WTC11 (cell line): Measurements from ENCODE around the gene PRRX1. TPM values are rescaled to one million over a fixed set of nuclear protein-coding genes. Genes with fewer than 3 reads are reported as not detected.

ENCODE experiments used
- ATAC-seq: fragments of 200-7000 bp; cut with Tn5 transposase; 2 replicates; pipeline ENCODE4 v1.10.0; 2021; ENCODE audit warnings: mild to moderate bottlenecking, moderate library complexity
- CTCF ChIA-PET: fragments of 300-600 bp; sonication (Branson Sonifier 250); formaldehyde crosslinking; loops from one replicate; lab custom pipeline; 2021; ENCODE audit warnings: antibody characterized with exemption; lab: Charles Lee
- POLR2A ChIA-PET: fragments of 350-600 bp; sonication (Branson Sonifier 250); formaldehyde crosslinking; loops from one replicate; lab custom pipeline; 2021; ENCODE audit warnings: antibody characterized with exemption; lab: Charles Lee
- DNase-seq: peaks from one replicate; pipeline ENCODE4 v3.0.0; 2021; ENCODE audit warnings: low spot score
- H3K27ac Mint-ChIP-seq: 2 replicates; pipeline ENCODE4 v1.8.0; 2021; ENCODE audit warnings: mixed read lengths
- H3K27me3 Mint-ChIP-seq: 2 replicates; pipeline ENCODE4 v1.8.0; 2021; ENCODE audit warnings: low read depth, mild to moderate bottlenecking, moderate library complexity, mixed read lengths
- H3K36me3 Mint-ChIP-seq: 2 replicates; pipeline ENCODE4 v1.8.0; 2021; ENCODE audit warnings: mixed read lengths
- H3K4me1 Mint-ChIP-seq: 2 replicates; pipeline ENCODE4 v1.8.0; 2022; ENCODE audit warnings: mixed read lengths
- H3K4me3 Mint-ChIP-seq: 2 replicates; pipeline ENCODE4 v1.8.0; 2021; ENCODE audit warnings: mild to moderate bottlenecking, moderate library complexity, mixed read lengths
- H3K9me3 Mint-ChIP-seq: 2 replicates; pipeline ENCODE4 v1.8.0; 2021; ENCODE audit warnings: mixed read lengths
- AR ChIP-seq: fragments of 250-450 bp; sonication (Bioruptor Pico); IDR thresholded peaks from 2 replicates; pipeline ENCODE4 v1.9.0; 2021; ENCODE audit warnings: mild to moderate bottlenecking
- CREM ChIP-seq: sonication (generic); formaldehyde crosslinking; IDR thresholded peaks from 2 replicates; pipeline ENCODE4 v1.8.1; 2022; ENCODE audit warnings: mild to moderate bottlenecking, missing genetic modification reagents, moderate library complexity
- E2F1 ChIP-seq: sonication (generic); formaldehyde crosslinking; IDR thresholded peaks from 2 replicates; pipeline ENCODE4 v1.8.0; 2022; ENCODE audit warnings: mild to moderate bottlenecking, missing genetic modification reagents
- ESRRA ChIP-seq: sonication (generic); formaldehyde crosslinking; IDR thresholded peaks from 2 replicates; pipeline ENCODE4 v1.8.1; 2022; ENCODE audit warnings: mild to moderate bottlenecking, missing genetic modification reagents, borderline replicate concordance
- GABPB1 ChIP-seq: sonication (generic); formaldehyde crosslinking; IDR thresholded peaks from 2 replicates; pipeline ENCODE4 v1.8.1; 2023; ENCODE audit warnings: mild to moderate bottlenecking, missing genetic modification reagents
- MAX ChIP-seq: sonication (generic); formaldehyde crosslinking; IDR thresholded peaks from 2 replicates; pipeline ENCODE4 v1.8.0; 2022; ENCODE audit warnings: mild to moderate bottlenecking, missing genetic modification reagents
- MLX ChIP-seq: sonication (generic); formaldehyde crosslinking; IDR thresholded peaks from 2 replicates; pipeline ENCODE4 v1.8.1; 2023; ENCODE audit warnings: mild to moderate bottlenecking, missing genetic modification reagents, moderate library complexity
- MXD4 ChIP-seq: fragments of 250-450 bp; sonication (Bioruptor Pico); IDR thresholded peaks from 2 replicates; pipeline ENCODE4 v1.8.0; 2021; ENCODE audit warnings: mild to moderate bottlenecking, moderate library complexity, borderline replicate concordance
- NFE2L1 ChIP-seq: sonication (generic); formaldehyde crosslinking; IDR thresholded peaks from 2 replicates; pipeline ENCODE4 v1.8.1; 2023; ENCODE audit warnings: missing genetic modification reagents
- NFYB ChIP-seq: sonication (generic); formaldehyde crosslinking; conservative IDR thresholded peaks from 2 replicates; pipeline ENCODE4 v1.8.0; 2022; ENCODE audit warnings: low read depth, missing genetic modification reagents
- RORB ChIP-seq: fragments of 250-450 bp; sonication (Bioruptor Pico); IDR thresholded peaks from 2 replicates; pipeline ENCODE4 v1.9.0; 2021; ENCODE audit warnings: mild to moderate bottlenecking
- SOX15 ChIP-seq: fragments of 250-450 bp; sonication (Bioruptor Pico); IDR thresholded peaks from 2 replicates; pipeline ENCODE4 v1.9.0; 2021; ENCODE audit warnings: mild to moderate bottlenecking
- TEAD1 ChIP-seq: sonication (generic); formaldehyde crosslinking; IDR thresholded peaks from 2 replicates; pipeline ENCODE4 v1.8.0; 2022; ENCODE audit warnings: mild to moderate bottlenecking, missing genetic modification reagents
- TP53 ChIP-seq: sonication (generic); formaldehyde crosslinking; IDR thresholded peaks from 2 replicates; pipeline ENCODE4 v1.8.1; 2023; ENCODE audit warnings: mild to moderate bottlenecking, missing genetic modification reagents
- ZNF219 ChIP-seq: sonication (generic); formaldehyde crosslinking; IDR thresholded peaks from 2 replicates; pipeline ENCODE4 v1.8.0; 2023; ENCODE audit warnings: missing genetic modification reagents, mild to moderate bottlenecking, borderline replicate concordance
- ZNF416 ChIP-seq: fragments of 250-450 bp; sonication (Bioruptor Pico); IDR thresholded peaks from 2 replicates; pipeline ENCODE4 v1.9.0; 2021; ENCODE audit warnings: mild to moderate bottlenecking, inconsistent platforms
- ZNF423 ChIP-seq: fragments of 250-450 bp; sonication (Bioruptor Pico); IDR thresholded peaks from 2 replicates; pipeline ENCODE4 v2.1.2; 2022; ENCODE audit warnings: mild to moderate bottlenecking, moderate library complexity
- total RNA-seq: library from RNA; stranded (reverse); gene quantifications from 3 replicates; pipeline ENCODE4 v1.2.3, GENCODE V29; 2021
- TF ChIP-seq, protein P1 (sequence below): sonication (generic); formaldehyde crosslinking; IDR thresholded peaks from 2 replicates; pipeline ENCODE4 v1.8.1; 2023; ENCODE audit warnings: mild to moderate bottlenecking, missing genetic modification reagents, moderate library complexity
- TF ChIP-seq, protein P2 (sequence below): fragments of 250-450 bp; sonication (Bioruptor Pico); conservative IDR thresholded peaks from 2 replicates; pipeline ENCODE4 v1.9.0; 2021; ENCODE audit warnings: mild to moderate bottlenecking
- TF ChIP-seq, protein P3 (sequence below): fragments of 250-450 bp; sonication (Bioruptor Pico); IDR thresholded peaks from 2 replicates; pipeline ENCODE4 v1.8.0; 2021; ENCODE audit warnings: mild to moderate bottlenecking

PRRX1 gene
- total RNA-seq, 1 experiment from 2014 or later = 0.31 TPM

GRCh38 chr1:170731566-170732251 lies 67.8 kb downstream of the PRRX1 start (continued):
- TF ChIP-seq, protein P1, sequence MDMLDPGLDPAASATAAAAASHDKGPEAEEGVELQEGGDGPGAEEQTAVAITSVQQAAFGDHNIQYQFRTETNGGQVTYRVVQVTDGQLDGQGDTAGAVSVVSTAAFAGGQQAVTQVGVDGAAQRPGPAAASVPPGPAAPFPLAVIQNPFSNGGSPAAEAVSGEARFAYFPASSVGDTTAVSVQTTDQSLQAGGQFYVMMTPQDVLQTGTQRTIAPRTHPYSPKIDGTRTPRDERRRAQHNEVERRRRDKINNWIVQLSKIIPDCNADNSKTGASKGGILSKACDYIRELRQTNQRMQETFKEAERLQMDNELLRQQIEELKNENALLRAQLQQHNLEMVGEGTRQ = no peak
- TF ChIP-seq ZNF416 (CRISPR knock-in tag) (no peak), NFYB (CRISPR knock-in tag) (no peak), MLX (CRISPR knock-in tag) (no peak), CREM (no peak), ZNF219 (CRISPR knock-in tag) (no peak)
- TF ChIP-seq, all 79 proteins: peak for 0

DNA sequence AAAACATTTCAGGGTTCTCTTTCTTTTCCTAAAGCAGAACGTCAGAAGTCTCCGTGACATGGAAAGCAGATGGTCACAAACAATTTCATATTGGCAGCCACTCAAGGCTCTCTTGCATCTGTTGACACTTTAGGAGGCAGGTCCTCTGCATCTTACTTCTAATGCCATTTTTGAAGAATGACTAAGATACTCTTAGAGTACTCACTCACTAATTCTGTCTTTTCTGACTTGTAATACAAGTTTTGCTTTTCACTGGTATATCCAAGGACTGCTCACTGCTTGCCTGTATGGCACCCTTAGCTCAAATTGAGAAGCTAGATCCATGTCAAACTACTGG lies 68.3 kb downstream of the PRRX1 start:
- H3K9me3 Mint-ChIP-seq = no peaks in the 10 kb centered on the region
- no peak overlapping the region for H3K27ac Mint-ChIP-seq
- no peaks in the 10 kb centered on the region for H3K27me3 Mint-ChIP-seq
- ChIA-PET CTCF (no interaction called here), POLR2A (no interaction called here)
- TF ChIP-seq ZNF219 (CRISPR knock-in tag) (no peak), TEAD1 (CRISPR knock-in tag) (no peak)
- TF ChIP-seq, all 79 proteins: peak for 0
- no peaks in the 10 kb centered on the region for H3K4me1 Mint-ChIP-seq
- H3K4me3 Mint-ChIP-seq = no peak overlapping the region
- ATAC-seq (no peak), DNase-seq (no peak)
- no peaks in the 10 kb centered on the region for H3K36me3 Mint-ChIP-seq

- DNase-seq (no peak), ATAC-seq (no peak)
- ChIA-PET CTCF (no interaction called here), POLR2A (no interaction called here)
- Mint-ChIP-seq H3K4me1 (no peaks in the 10 kb centered on the region), H3K27me3 (no peaks in the 10 kb centered on the region), H3K4me3 (no peak overlapping the region), H3K27ac (no peak overlapping the region), H3K36me3 (no peaks in the 10 kb centered on the region), H3K9me3 (peaks cover 3% of the 10 kb centered on the region; the same call in 1 of the 2 replicates)
- TF ChIP-seq SOX15 (no peak), E2F1 (CRISPR knock-in tag) (no peak), NFE2L1 (CRISPR knock-in tag) (no peak), GABPB1 (CRISPR knock-in tag) (no peak), MAX (CRISPR knock-in tag) (no peak), AR (CRISPR knock-in tag) (no peak), TP53 (CRISPR knock-in tag) (no peak), ZNF416 (CRISPR knock-in tag) (no peak), ZNF423 (no peak), MXD4 (no peak), RORB (CRISPR knock-in tag) (no peak), ESRRA (CRISPR knock-in tag) (no peak)
- TF ChIP-seq, protein P2, sequence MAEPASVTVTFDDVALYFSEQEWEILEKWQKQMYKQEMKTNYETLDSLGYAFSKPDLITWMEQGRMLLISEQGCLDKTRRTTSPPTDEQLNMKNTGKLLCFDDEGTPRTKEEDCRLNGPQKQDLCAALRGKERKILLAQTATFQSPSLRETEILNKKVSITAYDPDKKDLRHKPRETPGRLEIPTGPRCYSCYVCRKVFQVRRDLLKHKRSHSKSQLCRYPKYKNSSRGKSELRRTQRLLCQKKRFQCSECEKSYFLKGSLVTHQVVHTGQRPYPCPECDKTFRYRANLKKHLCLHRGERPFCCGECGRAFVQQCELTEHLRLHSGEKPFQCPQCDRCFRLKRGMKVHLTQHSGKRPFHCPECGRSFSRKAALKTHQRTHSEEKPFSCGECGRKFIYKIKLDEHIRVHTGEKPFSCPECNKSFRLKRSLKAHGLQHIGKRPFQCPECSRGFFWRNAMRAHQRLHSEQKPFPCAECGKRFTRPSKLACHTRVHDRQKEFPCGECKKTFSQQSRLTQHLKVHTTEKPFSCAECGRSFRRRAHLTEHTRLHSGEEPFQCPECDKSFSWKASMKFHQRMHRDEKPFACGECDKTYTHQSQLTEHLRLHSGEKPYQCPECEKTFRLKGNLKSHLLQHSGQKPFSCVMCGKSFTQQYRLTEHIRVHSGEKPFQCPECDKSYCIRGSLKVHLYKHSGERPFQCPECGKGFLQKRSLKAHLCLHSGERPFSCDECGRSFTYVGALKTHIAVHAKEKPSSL (CRISPR knock-in tag) = no peak
- TF ChIP-seq, protein P3, sequence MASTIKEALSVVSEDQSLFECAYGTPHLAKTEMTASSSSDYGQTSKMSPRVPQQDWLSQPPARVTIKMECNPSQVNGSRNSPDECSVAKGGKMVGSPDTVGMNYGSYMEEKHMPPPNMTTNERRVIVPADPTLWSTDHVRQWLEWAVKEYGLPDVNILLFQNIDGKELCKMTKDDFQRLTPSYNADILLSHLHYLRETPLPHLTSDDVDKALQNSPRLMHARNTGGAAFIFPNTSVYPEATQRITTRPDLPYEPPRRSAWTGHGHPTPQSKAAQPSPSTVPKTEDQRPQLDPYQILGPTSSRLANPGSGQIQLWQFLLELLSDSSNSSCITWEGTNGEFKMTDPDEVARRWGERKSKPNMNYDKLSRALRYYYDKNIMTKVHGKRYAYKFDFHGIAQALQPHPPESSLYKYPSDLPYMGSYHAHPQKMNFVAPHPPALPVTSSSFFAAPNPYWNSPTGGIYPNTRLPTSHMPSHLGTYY = no peak
- TF ChIP-seq, protein P1 = no peak
Measured at GRCh38 chr1:170734412-170735175, 70.7 kb downstream of the PRRX1 start.
